ENCODE results near the gene CLINT1.

DNA sequence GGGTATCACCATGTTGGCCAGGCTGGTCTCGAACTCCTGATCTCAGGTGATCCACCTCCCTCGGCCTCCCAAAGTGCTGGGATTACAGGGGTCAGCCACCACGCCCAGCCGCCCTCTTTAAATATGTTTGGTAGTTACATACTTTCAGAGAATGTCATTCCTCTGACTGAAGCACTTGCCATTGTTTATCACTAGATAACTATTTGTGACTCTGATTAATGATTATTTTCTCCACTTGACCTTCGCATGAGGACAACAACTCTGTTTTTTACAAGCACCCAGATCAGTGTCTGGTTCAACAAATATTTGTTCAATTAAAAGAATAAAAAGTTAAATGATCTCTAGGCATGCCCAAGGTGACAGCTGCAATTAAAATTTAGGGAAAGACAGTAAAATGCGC lies 56.2 kb downstream of the CLINT1 start:
- TF ChIP-seq, protein P1, sequence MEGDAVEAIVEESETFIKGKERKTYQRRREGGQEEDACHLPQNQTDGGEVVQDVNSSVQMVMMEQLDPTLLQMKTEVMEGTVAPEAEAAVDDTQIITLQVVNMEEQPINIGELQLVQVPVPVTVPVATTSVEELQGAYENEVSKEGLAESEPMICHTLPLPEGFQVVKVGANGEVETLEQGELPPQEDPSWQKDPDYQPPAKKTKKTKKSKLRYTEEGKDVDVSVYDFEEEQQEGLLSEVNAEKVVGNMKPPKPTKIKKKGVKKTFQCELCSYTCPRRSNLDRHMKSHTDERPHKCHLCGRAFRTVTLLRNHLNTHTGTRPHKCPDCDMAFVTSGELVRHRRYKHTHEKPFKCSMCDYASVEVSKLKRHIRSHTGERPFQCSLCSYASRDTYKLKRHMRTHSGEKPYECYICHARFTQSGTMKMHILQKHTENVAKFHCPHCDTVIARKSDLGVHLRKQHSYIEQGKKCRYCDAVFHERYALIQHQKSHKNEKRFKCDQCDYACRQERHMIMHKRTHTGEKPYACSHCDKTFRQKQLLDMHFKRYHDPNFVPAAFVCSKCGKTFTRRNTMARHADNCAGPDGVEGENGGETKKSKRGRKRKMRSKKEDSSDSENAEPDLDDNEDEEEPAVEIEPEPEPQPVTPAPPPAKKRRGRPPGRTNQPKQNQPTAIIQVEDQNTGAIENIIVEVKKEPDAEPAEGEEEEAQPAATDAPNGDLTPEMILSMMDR (IDR thresholded peaks at IDR 0.05): no peak
- no peak for TF ChIP-seq POLR2A (IDR thresholded peaks at IDR 0.05)

Data from suprapubic skin (tissue), 3 donors.